Ammon's horn (tissue), 1 donor: ENCODE results near the gene PFKL.
"Not testable (repeated sequence)": the region's sequence is repeated elsewhere in the genome, so short reads cannot be mapped to it uniquely, and the experiment has no call there.

ENCODE experiments used
- DNase-seq: peaks from one replicate; pipeline ENCODE4 v3.0.0-alpha.2; 2016; ENCODE audit warnings: low spot score

The PFKL gene

DNA sequence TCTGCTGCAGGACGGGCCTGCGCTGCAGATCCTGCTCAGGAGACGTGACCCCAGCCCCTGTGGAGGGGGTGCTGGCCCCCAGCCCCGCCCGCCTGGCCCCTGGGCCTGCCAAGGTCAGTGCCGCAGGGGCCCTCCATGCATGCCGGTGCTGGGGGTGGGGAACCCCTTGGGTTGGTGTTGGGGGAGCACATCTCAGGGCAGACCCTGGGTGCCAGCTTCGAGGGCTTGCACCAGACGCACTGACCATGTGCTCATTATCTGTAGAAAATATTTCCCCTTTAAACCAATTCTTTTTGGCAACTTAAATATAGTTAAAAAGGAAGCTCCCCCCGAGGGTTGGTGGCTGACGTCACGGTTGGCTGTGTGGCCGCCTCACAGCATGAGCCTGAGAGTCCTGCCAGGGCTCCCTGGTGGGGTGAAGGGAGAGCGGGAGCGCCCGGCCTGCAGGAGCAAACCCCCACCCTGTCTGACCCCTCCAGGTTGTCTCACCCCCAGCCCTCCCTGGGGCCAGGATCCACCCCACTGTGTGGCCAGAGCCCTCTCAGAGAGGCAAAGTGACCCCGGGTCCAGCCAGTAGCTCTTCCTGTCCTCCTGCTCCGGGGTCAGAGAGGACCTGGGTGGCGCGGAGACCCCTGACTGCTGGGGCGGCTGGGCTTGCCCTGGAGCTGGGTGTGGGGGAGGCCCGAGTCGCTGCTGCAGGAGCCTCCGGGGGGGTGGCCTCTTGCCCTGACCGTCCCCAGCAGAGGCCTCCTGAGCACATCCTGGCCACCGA is 5.3 kb upstream of the PFKL start:
- DNase-seq: no peak

- DNase-seq: no peak
Measured at GRCh38 chr21:44295163-44295573, 4.7 kb upstream of the PFKL start.

DNA sequence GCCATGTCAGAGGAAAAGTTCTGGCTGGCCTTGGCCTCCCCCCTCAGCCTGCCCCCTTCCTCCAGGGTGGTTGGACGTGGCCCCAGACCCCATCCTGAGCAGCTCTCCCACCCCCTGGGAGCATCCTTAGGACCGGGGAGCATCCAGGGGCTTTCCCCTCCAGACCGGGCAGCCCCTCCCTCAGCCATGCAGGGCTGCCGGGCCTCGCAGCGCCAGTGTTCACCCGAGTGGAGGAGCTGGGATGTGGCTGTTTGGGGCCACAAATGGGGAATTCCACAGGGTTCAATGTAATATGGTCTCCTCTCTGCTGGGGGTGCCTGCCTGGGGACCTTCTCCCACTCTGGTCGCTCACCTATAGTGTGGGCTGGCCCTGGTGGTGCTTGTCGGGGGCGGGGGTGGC is 4.2 kb upstream of the PFKL start:
- no peak for DNase-seq

DNA sequence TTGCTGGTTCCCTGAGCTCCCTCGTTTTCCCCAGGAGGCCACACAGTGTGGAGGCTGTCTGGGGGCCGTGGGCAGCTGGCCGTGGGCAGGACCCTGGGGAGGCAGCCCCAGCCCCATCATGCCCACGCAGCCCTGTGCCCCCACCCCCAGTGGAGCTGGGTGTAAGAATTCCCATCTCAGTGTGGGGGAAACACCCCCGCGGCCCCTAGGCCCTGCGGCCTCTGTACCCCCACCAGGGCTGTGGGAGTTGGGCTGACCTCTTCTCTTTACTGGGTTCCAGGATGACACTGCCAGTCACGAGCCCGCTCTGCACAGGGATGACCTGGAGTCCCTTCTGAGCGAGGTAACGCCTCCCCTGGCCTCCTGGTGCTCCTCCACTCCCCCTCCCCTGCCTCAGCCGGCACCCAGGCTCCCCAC is 3.7 kb upstream of the PFKL start:
- no peak for DNase-seq

DNA sequence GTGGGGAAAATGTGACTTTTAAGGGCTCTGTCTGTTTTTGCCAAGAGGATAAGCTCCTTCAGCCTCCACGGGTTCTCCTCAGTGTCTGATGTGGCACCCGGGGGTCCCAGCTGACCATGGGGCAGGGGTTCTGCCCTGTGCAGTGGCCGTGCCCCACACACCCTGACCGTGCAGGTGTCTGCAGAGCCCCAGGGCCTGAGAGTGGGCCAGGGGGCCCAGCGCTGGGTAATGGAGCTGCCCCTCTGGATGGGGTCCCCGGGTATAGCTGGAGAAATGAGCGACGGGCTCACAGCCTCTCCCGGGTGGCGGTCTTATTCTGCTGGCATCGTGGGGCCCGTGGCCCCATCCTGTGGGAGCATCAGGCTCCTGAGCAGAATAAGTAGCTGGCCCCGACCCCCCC is 2.9 kb upstream of the PFKL start:
- DNase-seq: no peak

DNA sequence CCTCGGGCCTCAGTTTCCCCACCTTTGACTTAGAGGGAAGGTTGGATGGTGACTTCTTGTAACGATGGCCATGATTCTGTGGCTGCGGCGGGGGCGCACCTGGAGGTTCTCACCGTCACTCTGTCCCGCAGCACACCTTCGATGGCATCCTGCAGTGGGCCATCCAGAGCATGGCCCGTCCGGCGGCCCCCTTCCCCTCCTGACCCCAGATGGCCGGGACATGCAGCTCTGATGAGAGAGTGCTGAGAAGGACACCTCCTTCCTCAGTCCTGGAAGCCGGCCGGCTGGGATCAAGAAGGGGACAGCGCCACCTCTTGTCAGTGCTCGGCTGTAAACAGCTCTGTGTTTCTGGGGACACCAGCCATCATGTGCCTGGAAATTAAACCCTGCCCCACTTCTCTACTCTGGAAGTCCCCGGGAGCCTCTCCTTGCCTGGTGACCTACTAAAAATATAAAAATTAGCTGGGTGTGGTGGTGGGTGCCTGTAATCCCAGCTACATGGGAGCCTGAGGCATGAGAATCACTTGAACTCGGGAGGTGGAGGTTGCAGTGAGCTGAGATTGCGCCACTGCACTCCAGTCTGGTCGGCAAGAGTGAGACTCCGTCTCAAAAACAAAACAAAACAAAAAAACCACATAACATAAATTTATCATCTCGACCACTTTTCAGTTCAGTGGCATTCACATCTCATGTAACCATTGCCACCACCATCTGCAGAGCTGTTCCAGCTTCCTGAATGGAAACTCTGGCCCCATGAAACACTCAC is 2.1 kb upstream of the PFKL start:
- peak; percentile 93 for DNase-seq

- DNase-seq: no peak
Measured at GRCh38 chr21:44298301-44298700, 1.6 kb upstream of the PFKL start.

DNA sequence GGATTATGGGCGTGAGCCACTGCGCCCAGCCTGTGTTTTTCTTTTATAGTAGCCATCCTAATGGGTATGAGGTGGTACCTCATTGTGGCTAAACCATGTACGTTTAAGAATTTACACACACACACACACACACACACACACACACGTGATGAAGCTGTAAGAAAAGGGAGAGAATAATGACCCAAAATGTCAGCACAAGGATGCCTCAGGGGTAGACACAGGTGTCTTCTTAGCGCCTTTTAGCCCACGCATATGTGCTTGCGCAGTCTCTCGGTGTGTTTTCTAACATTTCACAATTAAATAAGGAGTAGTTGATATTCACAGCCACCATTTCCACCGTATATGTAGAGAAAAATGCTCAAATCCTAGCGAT is 782 bp upstream of the PFKL start:
- no peak for DNase-seq

DNA sequence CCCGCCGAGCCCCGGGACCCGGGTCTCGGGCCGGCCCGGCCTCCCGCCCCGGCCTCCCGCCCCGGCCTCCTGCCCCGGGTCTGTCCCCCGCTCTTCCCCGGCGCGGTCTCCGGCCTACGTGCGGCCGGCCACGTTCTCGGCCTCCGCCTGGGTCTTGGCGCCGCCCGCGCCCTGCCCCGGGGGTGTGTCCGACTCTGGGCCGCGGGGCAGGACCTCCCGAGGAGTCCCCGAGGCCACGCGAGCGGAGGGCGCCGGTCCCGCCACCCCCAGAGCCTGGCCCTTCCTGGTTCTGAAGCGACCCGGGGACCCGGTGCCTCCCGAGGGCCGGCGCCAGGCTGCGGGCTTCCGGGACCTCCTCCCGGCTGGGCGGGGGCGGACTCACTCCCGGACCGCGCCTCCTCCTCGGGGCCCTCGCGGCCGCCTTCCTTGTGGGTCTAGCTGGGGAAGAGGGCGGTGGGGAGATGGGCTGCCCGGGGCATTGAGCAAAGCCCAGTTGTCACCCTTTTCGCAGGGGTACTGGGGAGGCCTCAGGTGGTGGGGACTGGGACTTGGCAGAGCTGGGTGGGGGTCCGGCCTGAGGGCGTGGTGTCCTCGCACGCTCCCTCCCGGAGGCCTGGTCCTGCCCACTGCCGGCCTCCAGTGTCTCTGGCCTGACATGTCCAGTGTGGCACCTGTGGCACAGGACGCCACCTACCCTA is 558 bp downstream of the PFKL start:
- no peak for DNase-seq

GRCh38 chr21:44301141-44301540 is 1.3 kb downstream of the PFKL start:
- no peak for DNase-seq

GRCh38 chr21:44301961-44302406 is 2.1 kb downstream of the PFKL start:
- DNase-seq: no peak

GRCh38 chr21:44302573-44303401 is 2.9 kb downstream of the PFKL start:
- not testable (repeated sequence) for DNase-seq

- no peak for DNase-seq
Measured at GRCh38 chr21:44303490-44303981, 3.7 kb downstream of the PFKL start.

- DNase-seq: peak; percentile 40
Measured at GRCh38 chr21:44304011-44304616, 4.3 kb downstream of the PFKL start.

DNA sequence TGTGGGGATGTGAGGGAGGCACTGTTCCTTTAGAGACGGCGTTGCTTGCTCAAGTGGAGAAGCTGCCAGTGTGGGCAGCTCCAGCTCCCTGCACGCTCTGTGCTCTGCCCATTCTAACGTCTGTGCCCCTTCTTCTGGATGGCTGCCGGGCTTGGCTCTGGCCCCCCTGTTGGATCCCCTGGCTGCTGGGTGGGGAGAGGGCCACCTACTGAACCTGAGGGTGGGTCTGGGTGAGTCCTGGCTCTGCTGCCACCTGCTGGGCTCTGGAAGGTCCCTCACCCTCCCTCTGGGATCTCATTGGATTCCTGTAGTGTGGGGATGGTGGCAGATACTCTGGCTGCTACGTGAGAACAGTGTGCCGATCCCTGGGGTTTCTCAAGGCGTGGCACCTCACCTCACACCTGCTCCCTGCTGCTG is 5.0 kb downstream of the PFKL start:
- peak; percentile 81 for DNase-seq

- no peak for DNase-seq
Measured at GRCh38 chr21:44305691-44306090, 5.8 kb downstream of the PFKL start.

DNA sequence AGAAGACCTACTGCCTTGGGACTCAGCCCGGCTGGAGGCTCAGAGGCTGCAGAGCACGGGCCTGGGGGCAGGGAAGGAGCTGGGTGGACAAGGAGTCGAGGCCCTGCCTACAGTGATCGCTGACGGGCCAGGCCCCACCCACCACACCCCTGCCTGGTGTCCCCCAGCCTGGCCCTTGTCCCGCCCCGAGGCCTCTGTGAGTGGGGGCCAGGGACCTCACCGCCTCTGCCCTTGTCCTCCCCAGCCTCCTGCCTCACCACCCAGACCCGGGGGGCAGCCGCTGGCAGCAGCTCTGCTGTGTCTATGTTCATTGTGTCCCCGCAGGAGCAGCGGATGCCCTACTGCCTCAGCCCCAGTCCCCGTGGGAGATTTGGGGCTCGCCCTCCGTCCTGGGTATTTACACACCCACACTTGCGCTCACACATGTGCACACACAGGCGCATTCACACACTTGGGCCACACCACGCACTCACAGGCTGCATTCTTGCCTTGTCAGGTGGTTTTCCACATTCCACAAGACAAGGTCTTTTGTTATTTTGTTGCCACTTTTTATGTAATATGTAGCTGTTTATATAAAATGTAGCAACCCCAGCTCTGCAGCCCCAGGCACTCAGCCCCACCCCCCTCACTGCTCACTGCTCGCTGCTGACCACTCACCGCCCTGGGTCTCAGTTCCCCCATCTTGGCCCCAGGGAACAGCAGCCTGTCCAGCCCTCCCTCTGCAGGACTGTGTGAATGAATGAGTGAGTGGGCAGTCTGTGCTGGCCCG is 7.3 kb downstream of the PFKL start:
- DNase-seq: no peak

GRCh38 chr21:44310628-44311507 is 11.0 kb downstream of the PFKL start:
- no peak for DNase-seq

DNA sequence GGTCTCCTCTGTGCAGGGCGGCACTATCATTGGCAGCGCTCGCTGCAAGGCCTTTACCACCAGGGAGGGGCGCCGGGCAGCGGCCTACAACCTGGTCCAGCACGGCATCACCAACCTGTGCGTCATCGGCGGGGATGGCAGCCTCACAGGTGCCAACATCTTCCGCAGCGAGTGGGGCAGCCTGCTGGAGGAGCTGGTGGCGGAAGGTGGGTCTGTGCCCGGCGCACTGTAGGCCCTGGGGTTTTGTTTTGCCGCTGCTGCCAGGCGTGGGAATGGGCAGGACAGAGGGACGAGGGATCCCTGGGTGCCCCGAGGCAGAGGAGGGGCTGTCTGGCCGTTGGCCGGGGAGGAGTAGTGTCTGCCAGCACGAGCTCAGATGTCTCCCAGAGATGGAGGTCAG is 12.2 kb downstream of the PFKL start:
- no peak for DNase-seq

DNA sequence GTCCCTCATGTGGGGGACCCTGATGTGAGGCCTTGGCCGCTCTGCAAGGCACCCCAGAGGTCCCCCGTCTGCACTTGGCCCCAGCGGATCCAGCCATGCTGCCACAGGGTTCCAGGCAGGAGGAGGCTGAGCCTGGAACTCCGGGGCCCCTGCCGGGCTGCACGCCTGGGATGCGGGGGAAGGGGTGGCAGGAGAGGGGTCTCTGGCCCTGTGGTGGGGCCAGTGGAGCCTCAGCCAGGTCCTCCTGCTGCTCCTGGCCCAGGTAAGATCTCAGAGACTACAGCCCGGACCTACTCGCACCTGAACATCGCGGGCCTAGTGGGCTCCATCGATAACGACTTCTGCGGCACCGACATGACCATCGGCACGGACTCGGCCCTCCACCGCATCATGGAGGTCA is 12.9 kb downstream of the PFKL start:
- DNase-seq: no peak
